Stomach smooth muscle (tissue), 2 donors: Measurements from ENCODE around the gene UNC119B.

Source experiments
- H3K27ac ChIP-seq: one replicate; pipeline ENCODE4 v1.7.0; 2013; ENCODE audit warnings: mild to moderate bottlenecking, low read length, inconsistent platforms
- H3K27me3 ChIP-seq, 2 donors: one replicate each; pipeline ENCODE4 v1.7.0; 2013; ENCODE audit warnings: low read length in 2 of 2; ENCODE audit not compliant: insufficient read depth in 2 of 2, control insufficient read depth in 1 of 2
- H3K36me3 ChIP-seq, 2 donors: one replicate each; pipeline ENCODE4 v1.7.0; 2013; ENCODE audit warnings: low read length in 2 of 2; ENCODE audit not compliant: control insufficient read depth in 2 of 2, insufficient read depth in 2 of 2
- H3K4me1 ChIP-seq: one replicate; pipeline ENCODE4 v1.7.0; 2013; ENCODE audit warnings: low read length; ENCODE audit not compliant: control insufficient read depth, insufficient read depth
- H3K4me3 ChIP-seq, 2 donors: one replicate each; pipeline ENCODE4 v1.7.0; 2013; ENCODE audit warnings: low read length in 2 of 2
- H3K9ac ChIP-seq, 2 donors: one replicate each; pipeline ENCODE4 v1.7.0; 2013; ENCODE audit warnings: low read length in 2 of 2, mild to moderate bottlenecking in 1 of 2
- H3K9me3 ChIP-seq, 2 donors: one replicate each; pipeline ENCODE4 v1.7.0; 2013; ENCODE audit warnings: low read length in 2 of 2; ENCODE audit not compliant: control insufficient read depth in 2 of 2
- donor health status: healthy.
- donor health status: Pancreatic carcinoma.

UNC119B gene

GRCh38 chr12:120771097-120771496 is 60.8 kb downstream of the UNC119B start:
- no peak overlapping the region for H3K4me3 ChIP-seq
- no peaks in the 10 kb centered on the region for H3K9me3 ChIP-seq
- peaks cover 21 to 38% of the 10 kb centered on the region in 2 donors for H3K36me3 ChIP-seq
- H3K9ac ChIP-seq = no peak overlapping the region
- no peaks in the 10 kb centered on the region for H3K27me3 ChIP-seq
- H3K4me1 ChIP-seq = no peaks in the 10 kb centered on the region
- H3K27ac ChIP-seq = no peak overlapping the region
